Cardiac muscle cell (in vitro differentiated cells and primary cell): Measurements from ENCODE around the gene CNOT4. TPM values are rescaled to one million over a fixed set of nuclear protein-coding genes. Genes with fewer than 3 reads are reported as not detected.

Experiments used
- DNase-seq, 2 donors: peaks; one replicate each; pipeline versions ENCODE4 v3.0.0 to v3.0.0-alpha.2; 2010 to 2017; ENCODE audit warnings: low read depth in 1 of 2, low spot score in 1 of 2
- H3K27ac ChIP-seq: fragments of 200-600 bp; sonication (generic); 2 replicates; pipeline ENCODE4 v1.5.1; 2016
- H3K27me3 ChIP-seq: fragments of 200-600 bp; sonication (generic); 2 replicates; pipeline ENCODE4 v1.6.0; 2016; ENCODE audit warnings: control low read depth
- H3K36me3 ChIP-seq: fragments of 200-600 bp; sonication (generic); 2 replicates; pipeline ENCODE4 v1.5.1; 2016; ENCODE audit warnings: control low read depth
- H3K4me1 ChIP-seq: fragments of 200-600 bp; sonication (generic); 2 replicates; pipeline ENCODE4 v1.8.1; 2017; ENCODE audit warnings: low read depth, mild to moderate bottlenecking, mixed run types
- H3K4me3 ChIP-seq: fragments of 200-600 bp; sonication (generic); 2 replicates; pipeline ENCODE4 v1.5.1; 2016; ENCODE audit warnings: mild to moderate bottlenecking
- H3K9me3 ChIP-seq: fragments of 200-600 bp; sonication (generic); 2 replicates; pipeline ENCODE4 v1.5.1; 2017; ENCODE audit warnings: low read depth, mild to moderate bottlenecking, control low read depth
- CTCF ChIP-seq: IDR thresholded peaks from 2 replicates; pipeline ENCODE4 v1.5.1; 2012; ENCODE audit warnings: low read depth, mild to moderate bottlenecking, low read length
- polyA plus RNA-seq: library from polyadenylated mRNA; unstranded; fragments of >200 nt; fragmentation: Nextera tagmentation; extraction: Ambion mirVana; gene quantifications from 2 replicates; pipeline ENCODE4 v1.2.1, GENCODE V29; 2016
- total RNA-seq: library from RNA; depleted of rRNA; stranded (reverse); fragments of >200 nt; gene quantifications from 2 replicates; pipeline ENCODE4 v1.2.3, GENCODE V29; 2016

Gene CNOT4
- total and polyA plus RNA-seq, 2 experiments from 2014 or later: 14.5 to 23.6 TPM

GRCh38 chr7:135328526-135328925, 181.4 kb downstream of the CNOT4 start:
- Histone ChIP-seq H3K9me3 (no peaks in the 10 kb centered on the region), H3K4me1 (no peaks in the 10 kb centered on the region), H3K4me3 (no peak overlapping the region), H3K27ac (no peak overlapping the region), H3K36me3 (no peaks in the 10 kb centered on the region), H3K27me3 (no peaks in the 10 kb centered on the region)
- no peak for TF ChIP-seq CTCF
- DNase-seq: no peak

DNA sequence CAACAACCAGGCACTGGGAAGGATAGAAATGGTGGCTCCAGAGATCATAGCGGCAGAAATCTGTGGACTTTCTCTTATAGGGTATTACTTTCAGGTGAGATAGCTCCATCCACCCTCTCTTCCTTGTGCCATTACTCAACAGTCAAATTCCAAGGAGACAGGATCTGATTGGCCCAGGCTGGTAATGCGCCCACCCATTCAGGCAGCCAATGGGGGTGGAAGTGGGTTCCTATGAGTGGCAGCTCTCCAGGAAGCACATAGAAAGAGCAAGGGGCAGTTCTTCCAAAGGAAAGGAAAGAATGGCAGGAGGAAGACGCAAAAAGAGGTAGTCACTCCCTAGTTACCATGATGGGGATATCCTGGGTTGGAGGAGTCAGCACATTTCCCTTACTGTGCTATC, 181.8 kb downstream of the CNOT4 start:
- Histone ChIP-seq H3K4me3 (no peak overlapping the region), H3K36me3 (no peaks in the 10 kb centered on the region), H3K27me3 (no peaks in the 10 kb centered on the region), H3K9me3 (no peaks in the 10 kb centered on the region), H3K4me1 (no peaks in the 10 kb centered on the region), H3K27ac (no peak overlapping the region)
- TF ChIP-seq CTCF: no peak
- no peak for DNase-seq

- H3K27ac ChIP-seq: no peak overlapping the region
- no peak overlapping the region for H3K4me3 ChIP-seq
- H3K4me1 ChIP-seq: no peaks in the 10 kb centered on the region
- H3K36me3 ChIP-seq: no peaks in the 10 kb centered on the region
- TF ChIP-seq CTCF: no peak
- no peak for DNase-seq
- no peaks in the 10 kb centered on the region for H3K27me3 ChIP-seq
- no peaks in the 10 kb centered on the region for H3K9me3 ChIP-seq
Observed at GRCh38 chr7:135327458-135327857, 182.4 kb downstream of the CNOT4 start.

DNA sequence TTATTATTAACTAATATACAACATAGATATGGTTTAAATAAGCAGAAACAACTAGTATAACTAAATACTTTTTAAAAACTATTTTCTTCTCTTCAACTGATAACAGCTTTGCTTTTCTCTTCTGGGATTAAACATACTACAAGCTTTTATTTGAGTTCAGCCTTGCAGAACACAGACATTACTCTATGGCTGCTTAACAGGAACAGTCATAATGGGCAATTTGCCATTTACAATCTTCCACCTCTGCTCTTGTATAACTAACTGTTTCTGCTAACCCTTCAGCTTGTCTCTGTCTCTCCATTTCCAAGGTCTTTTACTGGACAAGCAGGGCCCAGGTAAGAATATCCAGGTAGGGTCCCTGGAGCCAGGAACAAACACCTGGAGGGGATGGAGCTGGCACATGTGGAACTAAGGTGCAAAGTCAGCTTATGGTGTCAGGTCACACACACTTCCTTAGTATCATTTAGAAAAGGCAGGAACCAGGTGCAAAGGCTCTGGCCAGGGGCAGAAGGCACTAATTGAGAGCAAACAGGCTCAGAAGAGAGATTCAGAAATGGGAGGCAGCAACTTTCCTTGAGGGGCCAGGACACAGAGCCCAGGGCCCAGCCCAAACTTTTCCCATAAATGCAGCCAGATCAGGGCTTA, 183.1 kb downstream of the CNOT4 start:
- Histone ChIP-seq H3K9me3 (no peaks in the 10 kb centered on the region), H3K27ac (no peak overlapping the region), H3K27me3 (no peaks in the 10 kb centered on the region), H3K4me3 (no peak overlapping the region), H3K36me3 (no peaks in the 10 kb centered on the region), H3K4me1 (no peaks in the 10 kb centered on the region)
- TF ChIP-seq CTCF: no peak
- peak in 1 of 2 donors; percentile 56 for DNase-seq

DNA sequence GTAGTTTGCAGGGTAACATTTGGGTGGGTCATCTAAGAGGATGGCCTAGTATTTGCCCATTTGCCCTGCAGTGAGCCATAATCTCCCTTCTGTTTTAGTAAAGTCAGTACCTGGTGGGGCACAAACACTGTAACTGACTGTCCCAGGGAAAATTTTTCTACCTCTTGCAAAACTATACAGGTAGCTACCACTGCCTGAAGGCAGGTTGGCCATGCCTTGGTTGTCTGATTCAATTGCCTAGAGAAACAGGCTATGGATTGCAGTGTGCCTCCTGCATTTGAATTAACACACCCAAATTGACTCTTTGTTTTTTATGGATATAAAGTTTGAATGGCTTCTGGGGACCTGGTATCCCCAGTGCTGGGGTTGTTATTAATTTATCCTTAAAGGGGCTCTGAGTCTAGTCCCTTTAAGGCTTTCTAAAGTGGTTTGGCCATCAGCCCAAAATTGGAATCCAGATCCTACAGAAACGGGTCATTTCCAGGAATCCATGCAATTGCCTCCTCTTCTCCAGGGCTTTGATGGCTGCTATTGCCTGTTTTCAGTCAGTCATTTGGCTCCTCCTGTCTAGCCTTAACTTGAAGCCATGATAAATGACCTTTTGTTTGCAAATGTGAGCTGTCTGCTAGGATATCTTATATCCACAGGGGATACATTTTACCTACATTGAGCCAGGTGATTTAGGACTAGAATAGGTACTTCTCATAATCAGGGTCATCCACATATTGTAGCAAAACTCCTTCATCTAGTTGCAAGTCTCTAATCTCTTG, 187.1 kb downstream of the CNOT4 start:
- no peak for TF ChIP-seq CTCF
- Histone ChIP-seq H3K4me1 (no peaks in the 10 kb centered on the region), H3K4me3 (no peak overlapping the region), H3K27ac (no peak overlapping the region), H3K9me3 (no peaks in the 10 kb centered on the region), H3K36me3 (no peaks in the 10 kb centered on the region), H3K27me3 (no peaks in the 10 kb centered on the region)
- DNase-seq: no peak
